Cardiac fibroblast (primary cell): Measurements from ENCODE around the gene TPD52L3.
A peak's percentile ranks its signal among the peaks of the same experiment; 100 is the strongest.

Experiments used
- DNase-seq, 2 donors: peaks; one replicate each; pipeline versions ENCODE4 v3.0.0 to v3.0.0-alpha.2; 2010; ENCODE audit warnings: low read depth in 2 of 2
- H3K4me3 ChIP-seq, 2 donors: replicated peaks in 1 of 2; 1 replicate in 1 of 2; 2 replicates in 1 of 2; pipeline ENCODE4 v1.5.1; 2011; ENCODE audit warnings: low read depth in 2 of 2, low read length in 2 of 2, mild to moderate bottlenecking in 2 of 2, moderate library complexity in 1 of 2
- TF ChIP-seq, protein P1 (sequence below): IDR thresholded peaks from one replicate; pipeline ENCODE4 v1.5.1; 2011; ENCODE audit warnings: low read depth, mild to moderate bottlenecking, low read length, inconsistent platforms

TPD52L3 gene

DNA sequence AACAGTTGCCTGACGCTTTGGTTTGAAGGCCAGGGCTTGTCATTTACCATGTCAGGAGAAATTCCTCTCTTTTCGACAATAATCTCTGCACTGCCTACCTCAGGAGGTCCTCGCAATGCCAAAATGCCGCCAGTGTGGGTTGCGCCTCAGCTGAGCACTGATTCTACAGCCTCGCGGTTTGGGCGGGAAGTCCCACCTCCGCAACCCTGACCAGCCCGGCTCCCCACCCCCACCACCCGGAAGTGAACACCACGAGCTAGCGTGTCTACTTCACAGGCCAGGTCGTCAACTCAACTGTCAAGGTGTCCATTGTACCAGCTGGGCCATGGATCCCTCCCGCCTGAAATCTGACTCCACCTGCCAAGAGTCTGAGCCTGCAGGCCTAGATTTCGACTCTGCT, at the start of gene TPD52L3:
TSS of gene TPD52L3 (plus strand) at position 273 of the 400 bp plus-strand sequence. CDS start 221 bp downstream, outside the sequence.
- TF ChIP-seq, protein P1, sequence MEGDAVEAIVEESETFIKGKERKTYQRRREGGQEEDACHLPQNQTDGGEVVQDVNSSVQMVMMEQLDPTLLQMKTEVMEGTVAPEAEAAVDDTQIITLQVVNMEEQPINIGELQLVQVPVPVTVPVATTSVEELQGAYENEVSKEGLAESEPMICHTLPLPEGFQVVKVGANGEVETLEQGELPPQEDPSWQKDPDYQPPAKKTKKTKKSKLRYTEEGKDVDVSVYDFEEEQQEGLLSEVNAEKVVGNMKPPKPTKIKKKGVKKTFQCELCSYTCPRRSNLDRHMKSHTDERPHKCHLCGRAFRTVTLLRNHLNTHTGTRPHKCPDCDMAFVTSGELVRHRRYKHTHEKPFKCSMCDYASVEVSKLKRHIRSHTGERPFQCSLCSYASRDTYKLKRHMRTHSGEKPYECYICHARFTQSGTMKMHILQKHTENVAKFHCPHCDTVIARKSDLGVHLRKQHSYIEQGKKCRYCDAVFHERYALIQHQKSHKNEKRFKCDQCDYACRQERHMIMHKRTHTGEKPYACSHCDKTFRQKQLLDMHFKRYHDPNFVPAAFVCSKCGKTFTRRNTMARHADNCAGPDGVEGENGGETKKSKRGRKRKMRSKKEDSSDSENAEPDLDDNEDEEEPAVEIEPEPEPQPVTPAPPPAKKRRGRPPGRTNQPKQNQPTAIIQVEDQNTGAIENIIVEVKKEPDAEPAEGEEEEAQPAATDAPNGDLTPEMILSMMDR, result no peak
- H3K4me3 ChIP-seq, result no peak within 1 kb of the TSS
- no peak for DNase-seq

DNA sequence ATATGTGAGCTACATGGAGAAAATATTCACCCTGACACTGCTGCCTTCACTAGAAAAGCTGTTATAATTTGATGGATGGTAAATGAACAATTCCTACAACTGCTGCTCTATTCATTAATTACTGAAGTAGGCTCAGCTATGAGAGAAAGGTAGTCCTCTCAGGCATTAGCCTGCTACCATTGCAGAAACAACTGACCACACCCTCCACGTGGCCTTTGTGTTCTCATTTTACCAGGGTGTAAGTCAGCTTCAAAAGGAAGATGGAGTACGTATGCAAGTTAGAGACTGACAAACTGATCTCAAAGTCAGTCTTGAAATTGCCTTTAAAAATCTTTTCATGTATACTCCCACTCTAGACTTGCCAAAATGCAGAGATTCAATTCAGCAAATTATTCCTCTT, 26.3 kb upstream of the TPD52L3 start:
- no peak for DNase-seq
- no peak overlapping the region for H3K4me3 ChIP-seq
- TF ChIP-seq, protein P1, result no peak

DNA sequence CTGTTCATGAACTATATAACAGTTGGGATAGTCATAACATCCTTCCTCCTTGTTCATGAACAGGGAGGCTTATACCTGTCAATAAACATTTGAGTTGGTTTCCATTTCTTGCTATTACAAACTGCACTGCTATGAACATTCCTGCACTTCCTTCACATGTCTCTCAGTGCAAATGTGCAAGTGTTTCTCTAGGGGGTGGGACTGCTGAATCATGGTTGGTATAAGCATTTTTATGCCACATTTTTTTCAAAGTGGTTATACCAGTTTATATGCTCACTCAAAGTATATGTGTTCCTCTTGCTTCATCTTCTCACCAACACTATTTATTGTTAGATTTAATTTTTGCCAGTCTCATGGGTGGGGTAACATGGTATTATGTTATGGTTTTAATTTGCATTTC, 25.8 kb upstream of the TPD52L3 start:
- peak; percentile 22 to 35 for DNase-seq
- H3K4me3 ChIP-seq, result no peak overlapping the region
- TF ChIP-seq, protein P1, result no peak

DNA sequence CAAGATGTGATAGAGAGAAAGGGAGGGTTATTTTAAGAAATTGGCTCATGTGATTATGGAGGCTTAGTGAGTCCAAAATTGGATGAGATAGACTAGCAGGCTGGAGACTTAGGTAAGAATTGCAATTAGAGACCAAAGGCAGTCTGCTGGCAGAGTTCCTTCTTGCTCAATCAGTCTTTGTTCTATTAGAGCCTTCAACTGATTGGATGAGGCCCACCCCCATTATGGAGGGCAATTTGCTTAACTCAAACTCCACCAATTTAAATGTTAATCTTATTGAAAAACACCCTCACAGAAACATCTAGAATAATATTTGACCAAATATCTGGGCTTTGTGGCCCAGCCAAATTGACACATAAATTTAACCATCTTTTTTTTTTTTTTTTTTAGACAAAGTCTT, 23.9 kb upstream of the TPD52L3 start:
- DNase-seq, result no peak
- no peak overlapping the region for H3K4me3 ChIP-seq
- TF ChIP-seq, protein P1, result no peak

DNA sequence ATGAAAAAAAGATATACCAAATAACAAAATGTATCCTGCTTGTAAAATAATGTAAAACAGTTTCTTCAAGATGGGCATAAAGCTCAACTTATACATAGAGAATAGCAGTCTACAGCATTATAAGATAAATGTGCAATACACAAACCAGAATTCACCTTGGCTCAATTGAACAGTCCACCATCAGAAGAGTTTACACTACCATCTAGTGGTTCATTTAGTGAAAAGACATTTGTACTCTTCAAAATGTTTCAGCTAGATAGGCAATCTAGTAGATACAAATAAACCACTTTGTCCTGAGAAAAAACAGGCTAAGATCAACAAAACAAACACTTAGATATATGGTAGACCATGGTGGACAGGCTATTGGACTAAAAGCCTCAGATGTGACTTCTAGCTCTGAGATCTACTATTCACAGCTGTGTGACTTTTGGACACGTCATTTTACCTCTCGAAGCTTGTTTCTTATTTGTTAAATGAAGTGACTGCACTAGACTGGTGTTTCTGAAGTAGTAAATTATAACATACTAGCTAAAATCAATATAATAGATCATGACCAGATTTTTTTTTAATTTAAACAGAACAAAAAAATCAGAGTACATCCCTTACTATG, 22.1 kb upstream of the TPD52L3 start:
- TF ChIP-seq, protein P1, result peak; percentile 55
- DNase-seq, result peak; percentile 76 to 78
- H3K4me3 ChIP-seq, result no peak overlapping the region

DNA sequence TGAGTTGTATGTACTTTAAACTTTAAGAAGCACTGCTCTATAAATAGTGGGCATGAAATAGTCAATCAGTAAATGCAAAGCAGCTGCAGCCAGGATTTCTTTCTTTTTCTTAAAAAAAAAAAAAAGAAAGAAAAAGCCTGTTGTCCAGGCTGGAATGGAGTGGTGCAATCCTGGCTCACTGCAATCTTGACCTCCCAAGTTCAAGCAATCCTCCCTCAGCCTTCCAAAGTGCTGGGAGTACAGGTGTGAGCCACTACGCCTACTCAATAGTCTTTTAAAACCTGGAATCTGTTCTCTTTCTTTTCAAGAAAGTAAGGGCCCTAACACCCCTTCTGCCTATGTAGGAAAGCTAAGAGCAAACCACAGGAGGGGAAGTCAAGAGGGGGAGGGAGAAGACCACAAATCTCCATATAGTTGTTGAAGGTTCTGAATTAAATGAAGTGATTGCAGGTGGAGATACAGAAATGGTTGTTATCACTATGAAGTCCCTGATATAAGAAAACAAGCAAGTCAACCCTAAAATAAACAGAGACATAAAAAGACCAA, 20.6 kb upstream of the TPD52L3 start:
- H3K4me3 ChIP-seq, result no peak overlapping the region
- TF ChIP-seq, protein P1, result no peak
- DNase-seq, result peak in 1 of 2 donors; percentile 23
